GM18858 (cell line): ENCODE data around the gene SPDYE2B.
A peak's percentile ranks its signal among the peaks of the same experiment; 100 is the strongest.
"Not testable (repeated sequence)": the region's sequence is repeated elsewhere in the genome, so short reads cannot be mapped to it uniquely, and the experiment has no call there.

Experiments used
- ATAC-seq: cut with Tn5 transposase; IDR thresholded peaks from one replicate; pipeline ENCODE4 v1.9.1; 2021; ENCODE audit not compliant: unreplicated experiment

SPDYE2B gene

GRCh38 chr7:102642691-102643090 lies 7.4 kb upstream of the SPDYE2B start, which contains the start of gene UPK3BL1:
Gene UPK3BL1 (minus strand): TSS chr7:102642791. CDS start chr7:102642741, 50 bp downstream.
- not testable (repeated sequence) for ATAC-seq

- ATAC-seq: not testable (repeated sequence)
Observed at GRCh38 chr7:102643404-102643803, 6.7 kb upstream of the SPDYE2B start.

GRCh38 chr7:102647813-102648212 lies 2.3 kb upstream of the SPDYE2B start:
- ATAC-seq: not testable (repeated sequence)

- ATAC-seq: not testable (repeated sequence)
Observed at GRCh38 chr7:102664765-102665164, 14.6 kb downstream of the SPDYE2B start.

DNA sequence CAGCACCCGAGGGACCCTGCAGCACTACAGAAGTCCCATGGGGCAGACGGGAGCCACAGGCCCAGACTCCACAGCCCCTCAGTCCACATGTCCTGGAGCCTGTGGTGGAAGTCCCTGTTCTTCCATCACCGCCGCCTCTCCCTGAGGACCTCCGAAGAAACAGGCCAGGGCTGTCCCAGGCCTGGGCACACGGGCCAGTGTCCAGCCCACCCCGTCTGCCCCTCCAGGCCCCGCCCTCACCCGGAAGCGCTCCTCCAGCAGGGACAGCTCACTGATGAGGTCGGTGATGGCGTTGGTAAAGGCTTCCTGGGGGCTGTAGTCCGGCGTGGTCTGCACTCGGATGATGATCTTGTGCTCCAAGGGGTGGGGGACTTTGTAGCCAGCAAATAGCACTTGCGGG lies 16.7 kb downstream of the SPDYE2B start:
- ATAC-seq: not testable (repeated sequence)

- not testable (repeated sequence) for ATAC-seq
Observed at GRCh38 chr7:102667523-102667922, 17.4 kb downstream of the SPDYE2B start.

DNA sequence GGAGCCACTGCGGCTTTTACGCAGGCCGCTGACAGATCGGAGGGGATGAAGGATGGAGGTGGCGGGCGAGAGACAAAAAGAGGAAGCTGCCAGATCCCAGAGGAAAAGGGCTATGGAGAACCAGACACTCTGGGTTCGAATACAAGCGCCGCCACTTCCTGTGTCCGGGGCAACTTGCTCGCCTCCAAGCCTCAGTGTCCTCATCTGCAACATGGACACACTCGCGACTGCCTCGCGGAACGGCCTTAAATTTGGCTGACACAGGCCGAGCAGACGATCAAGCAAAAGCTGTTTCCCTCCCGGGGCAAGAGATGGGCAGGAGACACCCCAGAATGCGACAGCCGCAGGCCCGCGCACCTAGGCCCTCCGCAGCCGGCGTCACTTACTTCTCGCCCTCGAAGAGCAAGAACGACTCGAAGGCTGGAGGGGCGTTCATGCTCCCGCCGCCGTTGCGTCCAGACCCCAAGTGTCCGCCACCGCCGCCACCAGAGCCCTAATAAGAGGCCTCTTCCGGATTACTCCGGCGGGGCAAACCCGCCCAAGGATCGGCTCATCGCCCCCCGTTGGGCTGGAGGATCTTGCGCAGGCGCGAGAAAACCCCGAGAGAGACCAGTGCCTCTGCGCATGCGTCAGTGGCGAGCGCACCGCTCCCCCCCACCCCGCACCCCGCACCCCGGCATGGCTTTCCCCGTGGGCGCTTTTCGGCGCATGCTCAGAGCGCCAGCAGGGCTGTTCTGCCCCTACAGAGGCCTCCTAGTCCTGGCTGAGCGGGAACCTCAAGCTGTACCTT lies 21.2 kb downstream of the SPDYE2B start, which contains the start of gene POLR2J2:
POLR2J2 (minus strand) TSS at position 498 of the 790 bp plus-strand sequence; CDS start at position 436, 62 bp downstream.
- ATAC-seq: peak; percentile 67

GRCh38 chr7:102671956-102672307 lies 21.8 kb downstream of the SPDYE2B start:
- peak; percentile 17 for ATAC-seq

- ATAC-seq: not testable (repeated sequence)
Observed at GRCh38 chr7:102673447-102674067, 23.4 kb downstream of the SPDYE2B start.

DNA sequence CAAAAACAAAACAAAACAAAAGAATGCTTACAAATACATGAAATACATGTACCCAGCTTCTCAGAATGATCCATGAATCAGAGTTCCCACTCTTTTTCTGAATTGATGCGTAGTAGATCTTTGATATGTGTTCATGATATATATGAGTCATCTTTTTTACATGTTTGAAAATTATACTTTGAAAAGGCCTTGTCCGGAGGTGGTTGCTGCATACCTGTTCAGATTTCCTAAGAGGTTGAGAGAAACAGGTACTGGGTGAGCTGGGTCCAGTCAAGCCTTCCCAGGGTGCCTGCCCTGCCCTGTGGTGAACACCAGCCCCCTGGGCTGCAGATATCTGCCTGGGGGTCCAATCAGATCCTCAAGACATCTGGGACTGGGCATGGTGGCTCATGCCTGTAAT lies 25.4 kb downstream of the SPDYE2B start:
- ATAC-seq: not testable (repeated sequence)

- not testable (repeated sequence) for ATAC-seq
Observed at GRCh38 chr7:102680780-102681179, 30.7 kb downstream of the SPDYE2B start.

DNA sequence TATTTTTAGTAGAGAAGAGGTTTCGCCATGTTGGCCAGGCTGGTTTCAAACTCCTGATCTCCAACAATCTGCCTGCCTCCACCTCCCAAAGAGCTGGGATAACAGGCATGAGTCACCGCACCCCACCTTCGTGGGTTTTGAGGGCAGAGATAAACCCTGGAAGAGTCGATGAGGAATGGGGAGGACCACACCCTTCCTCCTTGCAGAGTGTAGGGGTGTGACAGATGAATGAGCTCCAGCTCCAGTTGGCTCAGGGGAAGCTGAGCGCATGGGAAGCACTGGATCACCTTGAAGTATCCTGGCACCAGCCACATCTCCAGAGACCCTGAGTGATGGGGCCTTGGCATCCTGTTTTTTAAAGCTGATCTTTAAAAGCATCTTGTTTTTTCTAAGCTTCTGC lies 32.4 kb downstream of the SPDYE2B start:
- not testable (repeated sequence) for ATAC-seq

- peak; percentile 42 for ATAC-seq
Observed at GRCh38 chr7:102688299-102689036, 38.3 kb downstream of the SPDYE2B start.

- ATAC-seq: peak; percentile 63
Observed at GRCh38 chr7:102689436-102690282, 39.5 kb downstream of the SPDYE2B start.

DNA sequence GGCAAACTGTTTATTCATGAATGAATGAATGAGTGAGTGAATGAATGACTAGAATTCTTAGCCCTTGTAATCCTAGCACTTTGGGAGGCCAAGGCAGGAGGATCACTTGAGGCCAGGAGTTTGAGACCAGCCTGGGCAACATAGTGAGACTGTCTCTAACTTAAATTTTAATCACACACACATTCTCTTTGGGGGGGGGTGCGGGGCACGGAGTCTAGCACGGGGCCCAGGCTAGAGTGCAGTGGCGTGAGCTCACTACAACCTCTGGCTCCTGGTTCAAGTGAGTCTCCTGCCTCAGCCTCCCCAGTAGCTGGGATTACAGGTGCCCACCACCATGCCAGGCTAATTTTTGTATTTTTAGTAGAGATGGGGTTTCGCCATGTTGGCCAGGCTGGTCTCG lies 40.5 kb downstream of the SPDYE2B start:
- not testable (repeated sequence) for ATAC-seq

GRCh38 chr7:102694008-102694407 lies 43.9 kb downstream of the SPDYE2B start:
- not testable (repeated sequence) for ATAC-seq

GRCh38 chr7:102695033-102695552 lies 45.0 kb downstream of the SPDYE2B start:
- ATAC-seq: not testable (repeated sequence)

GRCh38 chr7:102696009-102696408 lies 45.9 kb downstream of the SPDYE2B start:
- not testable (repeated sequence) for ATAC-seq

DNA sequence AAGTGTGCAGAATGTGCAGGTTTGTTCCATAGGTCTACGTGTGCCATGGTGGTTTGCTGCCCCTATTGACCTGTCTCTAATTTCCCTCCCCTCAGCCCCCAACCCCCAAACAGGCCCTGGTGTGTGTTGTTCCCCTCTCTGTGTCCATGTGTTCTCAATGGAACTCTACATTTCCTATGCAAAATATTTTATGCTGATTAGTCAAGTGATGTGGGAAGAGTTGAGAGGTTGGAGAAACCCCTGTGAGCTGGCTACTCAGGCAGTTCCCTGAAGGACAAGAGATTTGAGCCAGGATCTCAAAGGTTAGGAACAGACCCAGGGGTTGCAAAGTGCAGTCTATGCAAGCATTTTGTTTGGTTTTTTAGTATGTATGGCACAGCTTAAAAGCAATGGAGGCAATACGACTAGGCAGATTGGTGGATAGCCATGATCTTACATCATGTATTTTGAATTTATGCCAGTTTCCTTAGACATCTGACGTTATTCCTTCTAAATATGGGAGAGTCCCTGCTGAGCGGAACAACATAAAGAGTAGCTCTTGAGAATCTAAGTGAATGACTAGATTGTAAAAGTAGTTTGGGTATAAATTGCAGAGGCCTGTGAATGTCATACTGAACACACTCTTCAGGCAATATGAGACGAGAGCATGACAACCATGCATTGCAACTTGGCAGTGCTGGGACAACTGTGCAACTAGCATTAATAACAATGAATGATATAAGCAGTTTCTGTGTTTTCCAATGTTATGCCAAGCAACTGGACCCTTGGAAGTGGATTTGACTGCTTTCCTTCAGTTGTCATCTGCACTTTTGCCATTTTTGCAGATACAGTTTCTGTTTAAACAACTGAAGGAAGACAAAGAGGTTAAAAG lies 47.8 kb downstream of the SPDYE2B start:
- not testable (repeated sequence) for ATAC-seq
